Stromal cell of bone marrow (primary cell): ENCODE results near the gene ADAMTS2.

Experiments used
- DNase-seq: peaks from one replicate; pipeline ENCODE4 v3.0.0-alpha.2; 2012; ENCODE audit warnings: low read depth

ADAMTS2 gene

GRCh38 chr5:179343719-179344430, 1.4 kb downstream of the ADAMTS2 start:
- no peak for DNase-seq

DNA sequence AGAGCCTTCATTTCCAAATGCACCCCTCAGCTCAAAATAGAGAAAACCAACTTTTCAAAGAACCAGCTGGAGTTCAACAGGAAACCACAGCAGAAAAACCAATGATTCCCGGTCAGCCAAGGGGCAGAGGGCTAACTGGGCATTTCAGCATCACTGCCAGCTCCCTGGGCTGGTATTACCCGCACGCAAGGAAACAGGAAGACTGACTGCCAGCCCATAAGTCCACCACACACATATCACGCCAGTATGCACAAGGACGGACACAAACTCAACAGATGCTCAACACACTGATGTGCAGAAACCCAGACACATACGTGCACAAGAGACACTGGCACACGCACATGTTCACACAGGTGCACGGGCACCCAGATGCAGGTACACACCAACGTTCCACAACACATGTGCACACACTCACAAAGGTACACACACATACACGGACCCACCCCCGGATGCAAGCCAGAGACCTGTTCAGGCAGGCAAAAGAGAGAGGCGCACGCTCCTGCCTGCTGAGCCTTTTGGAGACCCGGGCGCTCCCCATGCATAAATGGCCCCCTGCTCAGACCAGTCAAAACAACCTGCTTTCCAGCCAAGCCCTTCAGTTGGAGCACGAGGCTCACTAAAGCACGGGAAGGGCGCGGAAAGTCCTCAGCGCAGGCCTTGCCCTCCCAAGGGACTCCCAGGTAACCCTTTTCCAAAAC, 2.1 kb downstream of the ADAMTS2 start:
- no peak for DNase-seq

DNA sequence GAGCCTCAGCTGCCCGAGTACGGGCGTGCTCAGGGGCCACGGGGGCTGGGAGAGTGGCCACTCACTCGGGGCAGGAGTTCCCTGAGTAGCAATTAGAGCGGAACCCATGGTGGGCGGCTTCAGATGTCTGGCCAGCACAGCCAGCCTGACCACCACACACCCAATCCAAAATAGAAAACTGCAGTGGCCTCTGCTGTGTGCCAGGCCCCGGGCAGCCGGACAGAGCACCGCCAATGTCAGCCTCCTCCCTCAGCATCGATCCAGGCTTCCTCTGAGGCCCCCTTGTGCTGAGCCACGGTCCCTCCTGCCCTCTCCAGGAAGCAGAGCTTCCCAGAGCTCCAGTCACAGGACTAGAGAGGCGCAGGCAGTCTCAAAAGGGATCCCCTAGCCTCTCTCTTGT, 2.7 kb downstream of the ADAMTS2 start:
- peak; percentile 73 for DNase-seq

- DNase-seq = no peak
Measured at GRCh38 chr5:179340465-179340864, 4.8 kb downstream of the ADAMTS2 start.

GRCh38 chr5:179339996-179340395, 5.3 kb downstream of the ADAMTS2 start:
- no peak for DNase-seq

- no peak for DNase-seq
Measured at GRCh38 chr5:179339081-179339480, 6.2 kb downstream of the ADAMTS2 start.

DNA sequence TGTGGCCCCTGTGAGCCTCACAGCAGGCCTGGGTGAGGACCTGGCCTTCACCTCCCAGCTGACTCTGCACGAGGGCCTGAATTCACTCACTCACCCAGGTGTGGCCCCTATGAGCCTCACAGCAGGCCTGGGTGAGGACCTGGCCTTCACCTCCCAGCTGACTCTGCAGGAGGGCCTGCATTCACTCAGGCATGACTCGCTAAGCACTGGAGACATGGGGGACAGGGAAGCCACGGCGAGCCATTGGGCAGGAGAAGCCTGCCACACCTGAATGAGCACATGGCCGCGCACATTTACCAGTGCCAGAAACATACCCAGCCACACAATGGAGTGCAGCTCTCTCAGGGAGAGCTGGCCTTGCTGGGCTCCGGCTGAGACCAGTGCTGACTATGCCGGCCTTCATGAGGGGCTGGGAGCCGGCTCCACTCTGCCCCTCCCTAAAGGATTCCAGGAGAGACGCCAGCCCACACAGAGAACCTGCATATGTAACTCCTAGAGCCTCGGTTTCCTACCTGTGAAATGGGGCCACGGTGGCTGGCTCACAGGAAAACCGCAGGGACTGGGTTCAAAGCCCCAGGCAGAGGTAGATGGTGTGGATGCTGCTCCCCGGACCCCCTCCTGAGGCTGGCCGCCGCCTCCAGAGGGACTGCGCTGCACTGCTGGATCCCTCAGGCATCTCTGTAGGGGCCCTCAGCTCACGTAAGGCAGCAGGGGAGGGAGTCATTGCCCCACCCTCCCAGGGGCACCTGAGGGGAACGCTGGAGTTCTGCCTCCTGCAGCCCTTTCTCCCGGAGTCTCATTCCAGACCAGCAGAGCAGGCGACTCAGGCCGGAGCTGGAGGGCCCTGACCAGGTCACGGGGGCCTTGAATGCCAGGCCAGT, 7.2 kb downstream of the ADAMTS2 start:
- no peak for DNase-seq

GRCh38 chr5:179336871-179337795, 8.1 kb downstream of the ADAMTS2 start:
- no peak for DNase-seq

DNA sequence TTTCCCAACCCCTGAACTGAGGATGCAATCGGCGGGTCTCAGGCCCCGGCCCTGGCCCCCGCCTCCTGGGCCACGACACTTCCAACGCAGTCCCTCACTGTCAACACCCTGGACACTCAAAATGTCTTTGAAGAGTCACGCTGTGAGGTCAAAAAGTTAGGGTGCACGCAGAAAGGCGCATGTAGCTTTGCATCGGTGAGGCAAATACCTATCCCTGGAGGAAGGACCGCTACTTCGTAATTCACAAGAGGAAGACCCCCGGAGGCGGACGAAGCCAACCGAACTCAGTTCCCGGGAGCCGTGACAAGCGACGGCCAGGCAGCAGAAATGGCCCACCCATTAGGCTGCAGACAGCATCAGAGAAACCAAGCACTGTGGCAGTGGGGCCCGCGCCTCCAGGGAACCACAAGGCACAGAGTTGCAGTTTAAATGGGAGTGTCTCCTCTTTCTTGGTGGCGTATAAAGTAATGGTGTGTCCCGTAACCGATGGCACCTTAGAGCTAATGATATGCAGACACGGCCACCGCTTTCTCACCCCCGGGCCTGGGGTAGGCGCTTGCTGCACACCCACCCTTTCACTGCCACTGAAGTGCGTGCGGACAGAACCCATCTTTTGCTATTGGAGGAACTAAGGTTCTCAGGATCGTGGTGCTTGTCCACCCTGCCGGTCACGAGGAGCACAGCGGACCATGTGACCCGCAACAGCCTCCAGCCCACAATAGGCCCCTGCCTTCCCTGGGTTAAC, 9.0 kb downstream of the ADAMTS2 start:
- no peak for DNase-seq

DNA sequence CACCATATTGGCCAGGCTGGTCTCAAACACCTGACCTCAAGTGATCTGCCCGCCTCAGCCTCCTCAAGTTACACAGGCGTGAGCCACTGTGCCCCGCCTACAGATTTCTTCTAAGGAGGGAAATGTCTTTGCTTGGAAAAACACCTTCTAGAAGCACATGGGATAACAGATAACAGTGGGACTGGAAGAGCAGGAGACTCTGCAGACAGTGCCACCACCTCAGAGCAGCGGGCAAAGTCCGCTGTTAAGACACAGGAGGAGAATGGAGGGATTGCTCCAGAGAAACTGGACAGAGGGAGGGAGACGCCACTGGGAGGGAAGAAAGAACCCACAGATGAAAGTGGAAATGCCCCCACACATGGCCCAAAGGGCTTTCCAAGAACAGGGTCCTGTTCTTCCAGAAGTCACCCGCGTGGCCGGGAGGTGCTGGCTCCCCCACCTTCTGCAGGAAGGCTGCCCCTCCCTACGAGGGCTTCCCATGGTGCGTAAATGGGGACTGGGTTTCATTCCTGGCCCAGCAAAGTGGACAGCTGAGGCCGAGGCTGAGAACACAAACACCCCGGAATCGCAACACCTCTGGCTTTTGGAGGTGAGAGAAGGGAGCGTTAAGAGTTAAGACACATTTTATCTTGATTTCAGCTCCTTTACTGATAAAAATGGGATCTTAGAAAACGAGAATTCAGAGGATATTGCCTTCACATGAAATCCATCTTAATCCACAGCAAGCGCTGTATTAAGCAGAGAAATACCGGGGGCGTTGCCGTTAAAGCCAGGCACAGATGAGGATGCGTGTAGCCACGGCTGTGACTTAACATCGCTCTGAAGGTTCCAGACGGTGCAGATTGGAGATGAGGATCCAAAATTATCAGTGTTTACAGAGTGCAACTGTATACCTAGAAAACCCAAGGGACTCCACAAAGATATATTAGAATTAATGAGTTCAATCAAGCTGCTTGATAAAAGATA, 11.2 kb downstream of the ADAMTS2 start:
- DNase-seq = no peak

- DNase-seq = no peak
Measured at GRCh38 chr5:179332741-179333290, 12.4 kb downstream of the ADAMTS2 start.

DNA sequence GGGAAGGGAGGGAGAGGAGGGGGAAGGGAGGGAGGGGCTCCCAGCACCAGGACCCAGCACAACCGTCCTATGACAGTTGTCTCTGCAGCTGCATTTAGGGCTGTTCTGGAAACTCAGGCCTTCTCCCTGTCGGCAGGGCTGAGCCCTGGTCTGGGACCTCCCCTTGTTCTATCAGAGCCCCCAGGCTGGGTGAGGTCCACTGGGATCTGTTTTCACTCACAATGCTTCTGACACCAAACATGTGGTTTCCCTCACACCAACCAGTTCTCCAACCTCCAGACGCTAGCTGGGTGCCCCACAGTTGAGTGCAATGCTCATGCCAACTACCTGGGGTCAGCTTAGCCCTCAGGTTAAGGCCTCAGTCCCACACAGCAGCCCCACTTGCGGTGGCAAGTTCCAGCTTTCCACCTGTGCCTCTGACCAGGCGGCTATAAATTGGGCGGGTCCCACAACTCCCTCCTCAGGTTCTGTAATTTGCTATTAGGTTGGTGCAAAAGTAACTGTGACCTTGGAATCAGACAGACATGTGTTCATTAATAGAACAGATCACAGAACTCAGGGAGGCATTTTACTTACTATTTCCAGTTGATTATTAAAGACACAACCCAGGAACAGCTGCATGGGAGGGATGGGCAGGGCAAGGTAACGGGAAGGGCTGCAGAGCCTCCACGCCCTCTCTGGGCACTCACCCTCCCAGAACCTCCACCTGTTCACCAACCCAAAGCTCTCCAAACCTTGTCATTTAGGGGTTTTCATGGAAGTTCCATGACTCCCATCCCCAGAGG, 13.5 kb downstream of the ADAMTS2 start:
- DNase-seq = no peak

DNA sequence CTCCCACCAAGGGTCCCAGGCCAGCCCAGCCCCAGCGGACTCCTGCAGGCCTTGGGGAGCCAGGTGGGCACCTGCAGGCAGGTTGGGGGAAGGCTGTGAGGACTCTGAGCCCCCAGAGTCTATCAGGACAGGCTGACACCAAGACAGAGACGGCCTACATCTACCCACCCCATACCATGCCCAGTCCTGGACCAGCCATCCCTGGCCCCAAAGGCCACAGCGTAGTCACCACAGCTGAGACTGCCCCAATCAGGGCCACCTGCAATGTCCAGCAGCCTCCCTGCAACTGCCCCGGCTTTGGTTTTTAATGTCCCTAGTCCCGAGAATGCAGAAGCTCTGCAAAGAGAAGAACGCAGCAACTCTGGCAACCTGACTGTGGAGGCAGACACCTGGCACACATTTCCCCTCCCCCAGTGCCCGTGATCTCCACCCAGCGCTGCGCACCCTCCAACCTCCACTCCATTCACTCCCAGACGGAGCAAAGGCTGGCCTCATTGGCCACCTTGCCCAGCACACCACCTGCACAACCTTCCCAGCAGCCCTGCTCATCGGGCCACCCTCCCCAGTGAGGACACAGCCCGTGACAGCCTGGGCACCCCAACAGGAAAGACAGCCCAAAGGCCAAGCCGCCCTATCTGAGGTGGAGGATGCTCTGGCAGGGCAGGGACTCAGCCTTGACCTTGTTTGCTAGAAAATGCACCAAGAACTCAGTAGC, 14.9 kb downstream of the ADAMTS2 start:
- DNase-seq = no peak

GRCh38 chr5:179328291-179328690, 17.0 kb downstream of the ADAMTS2 start:
- no peak for DNase-seq

- no peak for DNase-seq
Measured at GRCh38 chr5:179327021-179327735, 18.1 kb downstream of the ADAMTS2 start.

DNA sequence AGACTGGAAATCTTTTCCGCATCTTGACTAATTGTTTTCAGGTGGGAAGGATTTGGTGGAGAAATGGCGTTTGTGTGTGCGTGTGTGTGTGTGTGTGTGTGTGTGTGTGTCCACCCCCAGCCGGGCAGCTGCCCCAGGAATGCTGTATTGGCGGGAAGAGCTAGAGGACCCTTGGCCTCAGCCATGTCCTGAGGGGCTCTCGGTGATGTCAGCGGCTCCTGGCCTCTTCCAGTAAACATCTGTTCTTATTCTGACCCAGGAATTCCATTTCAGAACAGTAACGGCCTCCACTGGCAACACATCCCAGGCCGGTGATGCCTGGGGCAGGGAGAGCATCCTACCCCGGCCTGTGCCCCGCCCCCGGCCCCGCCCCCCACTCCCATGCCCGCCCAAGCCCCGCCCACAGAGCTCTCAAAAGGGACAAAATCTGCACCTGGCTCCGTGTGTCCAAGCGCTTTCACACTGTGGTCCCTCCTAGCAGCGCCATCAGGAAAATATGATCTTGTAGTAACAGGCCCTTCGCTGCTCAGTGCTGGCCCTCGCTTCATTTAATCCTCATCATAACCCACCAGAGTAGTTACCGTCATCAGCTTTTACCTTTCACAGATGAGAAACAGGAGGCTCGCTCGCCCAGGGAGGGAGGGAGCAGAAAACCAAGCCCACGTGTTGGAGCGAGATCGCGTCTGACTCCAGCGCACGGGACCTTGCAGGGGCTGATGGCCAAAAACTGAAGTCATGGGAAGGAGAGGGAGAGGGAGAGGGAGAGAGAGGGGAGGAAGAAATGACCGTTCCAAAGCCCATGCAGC, 18.9 kb downstream of the ADAMTS2 start:
- peak; percentile 50 for DNase-seq
